ENCODE data around the gene TPPP3.

DNA sequence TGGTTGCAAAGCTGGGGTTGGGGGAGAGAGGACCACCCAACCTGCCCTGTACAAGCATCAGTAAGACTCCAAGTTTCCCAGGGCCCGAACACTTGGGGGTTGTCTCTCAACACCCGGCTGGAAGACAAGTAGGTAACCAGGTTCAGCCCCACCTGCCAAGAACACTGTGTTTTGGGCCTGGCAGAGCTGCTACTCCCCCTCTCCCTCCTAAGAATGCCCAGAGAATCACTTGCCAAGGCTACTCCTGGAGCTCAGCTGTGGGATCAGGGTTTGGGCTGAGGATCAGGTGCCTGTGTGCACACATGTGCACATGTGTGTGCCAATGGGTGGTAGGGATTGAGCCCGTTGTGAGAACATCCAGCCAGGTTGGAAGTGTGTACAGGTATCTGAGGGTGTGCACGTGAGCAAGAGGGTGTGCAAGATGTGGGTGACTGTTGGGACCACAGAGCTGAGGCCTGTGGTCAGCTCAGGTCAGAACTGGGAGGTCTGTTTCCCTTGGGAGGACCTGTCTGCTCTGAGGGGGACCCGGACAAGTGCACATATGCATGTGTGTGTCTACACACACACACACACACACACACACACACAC lies 39.9 kb upstream of the TPPP3 start:
- no peak for TF ChIP-seq ZNF707 (CRISPR knock-in tag; conservative IDR thresholded peaks at IDR 0.05)
- no peak for TF ChIP-seq MTA2 (IDR thresholded peaks at IDR 0.05; ENCODE audit: low read depth)
- no peak for TF ChIP-seq JUND (IDR thresholded peaks at IDR 0.05; ENCODE audit: borderline replicate concordance, low read depth, low read length)
- TF ChIP-seq JUND (tag; IDR thresholded peaks at IDR 0.05; ENCODE audit: borderline replicate concordance, low read depth, low read length) = no peak
- no peak for TF ChIP-seq GATA2 (CRISPR knock-in tag; IDR thresholded peaks at IDR 0.05)
- TF ChIP-seq, protein P1, sequence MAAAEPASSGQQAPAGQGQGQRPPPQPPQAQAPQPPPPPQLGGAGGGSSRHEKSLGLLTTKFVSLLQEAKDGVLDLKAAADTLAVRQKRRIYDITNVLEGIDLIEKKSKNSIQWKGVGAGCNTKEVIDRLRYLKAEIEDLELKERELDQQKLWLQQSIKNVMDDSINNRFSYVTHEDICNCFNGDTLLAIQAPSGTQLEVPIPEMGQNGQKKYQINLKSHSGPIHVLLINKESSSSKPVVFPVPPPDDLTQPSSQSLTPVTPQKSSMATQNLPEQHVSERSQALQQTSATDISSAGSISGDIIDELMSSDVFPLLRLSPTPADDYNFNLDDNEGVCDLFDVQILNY (CRISPR knock-in tag; IDR thresholded peaks at IDR 0.05) = no peak
- TF ChIP-seq POLR2AphosphoS5 (IDR thresholded peaks at IDR 0.05; ENCODE audit: control insufficient read depth, insufficient read depth, low read depth, low read length) = no peak
- TF ChIP-seq CBX1 (IDR thresholded peaks at IDR 0.05; ENCODE audit: low read depth) = no peak
- TF ChIP-seq SMAD3 (CRISPR knock-in tag; conservative IDR thresholded peaks at IDR 0.05) = no peak
- no peak for TF ChIP-seq HCFC1 (IDR thresholded peaks at IDR 0.05; ENCODE audit: low read depth, low read length)
- TF ChIP-seq EWSR1 (IDR thresholded peaks at IDR 0.05; ENCODE audit: borderline replicate concordance, low read depth, partially characterized antibody) = no peak
- no peak for TF ChIP-seq MXD1 (CRISPR knock-in tag; IDR thresholded peaks at IDR 0.05; ENCODE audit: borderline replicate concordance, poor library complexity, severe bottlenecking)

Measured in K562 (cell line).